Astrocyte (in vitro differentiated cells and primary cell): ENCODE data around the gene SAP30BP. TPM values are rescaled to one million over a fixed set of nuclear protein-coding genes. Genes with fewer than 3 reads are reported as not detected.

Experiments
- DNase-seq: peaks from one replicate; pipeline ENCODE4 v3.0.0-alpha.2; 2010; ENCODE audit warnings: low read depth
- FAIRE-seq: peaks from 2 replicates; lab custom pipeline; 2011; peaks lifted over from hg19 to GRCh38; lab: Jason Lieb, UNC
- H2AFZ ChIP-seq: 2 replicates; pipeline ENCODE4 v1.6.0; 2012; ENCODE audit warnings: low read depth, low read length, inconsistent platforms
- H3K27ac ChIP-seq: 2 replicates; pipeline ENCODE4 v1.5.1; 2011; ENCODE audit warnings: low read depth, low read length, inconsistent platforms
- H3K27me3 ChIP-seq: 2 replicates; pipeline ENCODE4 v1.6.0; 2011; ENCODE audit warnings: low read length, inconsistent platforms; ENCODE audit not compliant: insufficient read depth
- H3K36me3 ChIP-seq: 2 replicates; pipeline ENCODE4 v1.5.1; 2011; ENCODE audit warnings: low read length, inconsistent platforms; ENCODE audit not compliant: insufficient read depth
- H3K4me1 ChIP-seq: 2 replicates; pipeline ENCODE4 v1.5.1; 2011; ENCODE audit warnings: low read length, inconsistent platforms; ENCODE audit not compliant: insufficient read depth
- H3K4me2 ChIP-seq: 2 replicates; pipeline ENCODE4 v1.6.0; 2012; ENCODE audit warnings: low read length, inconsistent platforms
- H3K4me3 ChIP-seq: 2 replicates; pipeline ENCODE4 v1.5.1; 2011; ENCODE audit warnings: low read depth, mild to moderate bottlenecking, low read length, inconsistent platforms; ENCODE audit not compliant: insufficient read depth
- H3K79me2 ChIP-seq: 2 replicates; pipeline ENCODE4 v1.6.0; 2012; ENCODE audit warnings: mild to moderate bottlenecking, low read length, inconsistent platforms; ENCODE audit not compliant: insufficient read depth
- H3K9ac ChIP-seq: 2 replicates; pipeline ENCODE4 v1.6.0; 2012; ENCODE audit warnings: mild to moderate bottlenecking, low read length, inconsistent platforms
- H3K9me3 ChIP-seq: 2 replicates; pipeline ENCODE4 v1.5.1; 2012; ENCODE audit warnings: low read depth, mild to moderate bottlenecking, low read length, inconsistent platforms; ENCODE audit not compliant: insufficient read depth
- H4K20me1 ChIP-seq: 2 replicates; pipeline ENCODE4 v1.6.0; 2012; ENCODE audit warnings: low read length, inconsistent platforms; ENCODE audit not compliant: insufficient read depth
- H3K27ac Mint-ChIP-seq: one replicate; pipeline ENCODE4 v1.8.0; 2021; ENCODE audit warnings: mild to moderate bottlenecking, mixed read lengths; ENCODE audit not compliant: unreplicated experiment
- H3K27me3 Mint-ChIP-seq: one replicate; pipeline ENCODE4 v1.8.0; 2021; ENCODE audit warnings: low read depth, mixed read lengths; ENCODE audit not compliant: unreplicated experiment
- H3K36me3 Mint-ChIP-seq: one replicate; pipeline ENCODE4 v1.8.0; 2021; ENCODE audit warnings: low read depth, mixed read lengths; ENCODE audit not compliant: unreplicated experiment
- H3K4me1 Mint-ChIP-seq: one replicate; pipeline ENCODE4 v1.8.0; 2021; ENCODE audit warnings: low read depth, mixed read lengths; ENCODE audit not compliant: unreplicated experiment
- H3K4me3 Mint-ChIP-seq: one replicate; pipeline ENCODE4 v1.8.0; 2021; ENCODE audit warnings: mild to moderate bottlenecking, moderate library complexity, mixed read lengths; ENCODE audit not compliant: unreplicated experiment
- H3K9me3 Mint-ChIP-seq: one replicate; pipeline ENCODE4 v1.8.0; 2021; ENCODE audit warnings: mild to moderate bottlenecking, mixed read lengths; ENCODE audit not compliant: unreplicated experiment
- EZH2 ChIP-seq: IDR thresholded peaks from 2 replicates; pipeline ENCODE4 v1.6.1; 2012; ENCODE audit warnings: mild to moderate bottlenecking, low read length, inconsistent platforms; ENCODE audit not compliant: insufficient read depth
- total RNA-seq: library from RNA; stranded (reverse); gene quantifications from 2 replicates; pipeline ENCODE4 v1.2.1, GENCODE V29; 2021
- TF ChIP-seq, protein P1 (sequence below): IDR thresholded peaks from 2 replicates; pipeline ENCODE4 v1.5.1; 2011; ENCODE audit warnings: low read depth, mild to moderate bottlenecking, inconsistent platforms, low read length, moderate library complexity; ENCODE audit not compliant: insufficient read depth

SAP30BP gene
- total RNA-seq, 1 donor from 2014 or later = 99.2 TPM

DNA sequence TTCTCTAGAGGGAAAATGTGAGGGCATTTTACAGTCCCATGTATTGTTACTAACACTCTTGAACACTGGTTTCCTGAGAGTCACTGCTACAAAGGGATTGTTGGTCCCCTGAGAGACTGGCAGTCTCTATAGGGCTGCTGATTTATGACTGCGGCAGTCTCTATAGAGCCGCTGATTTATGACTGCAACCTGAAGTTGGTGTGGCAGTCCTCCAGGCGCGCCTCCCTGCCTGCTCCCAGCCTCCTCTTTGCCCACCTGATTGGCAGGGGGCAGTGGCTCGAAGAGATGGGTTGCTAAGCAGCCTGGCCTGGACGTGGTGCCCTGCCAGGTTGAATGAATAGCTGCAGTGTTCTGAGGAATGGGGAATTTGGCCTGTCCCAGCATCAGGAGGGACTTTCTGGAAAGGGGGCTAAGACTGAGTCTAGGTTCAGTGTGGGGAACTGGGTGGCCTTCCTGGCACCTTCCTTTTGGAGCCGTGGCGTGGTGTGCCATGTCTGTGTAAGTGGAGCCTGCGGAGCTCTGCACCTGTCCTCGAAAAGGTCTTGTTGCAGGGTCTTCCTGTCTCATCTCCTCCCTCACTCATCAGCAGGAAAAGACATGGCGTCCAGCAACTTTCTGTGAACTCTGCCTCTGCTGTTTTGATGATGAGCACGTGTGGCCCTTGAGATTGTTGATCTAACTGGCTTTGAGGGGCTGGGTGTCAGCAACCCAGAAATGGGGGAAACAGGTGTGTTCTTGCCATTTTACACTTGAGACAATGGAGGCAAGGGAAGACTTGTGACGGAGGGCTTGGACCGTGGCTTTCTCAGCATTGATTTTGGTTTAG lies 24.9 kb downstream of the SAP30BP start:
- Mint-ChIP-seq H3K4me3 (no peak overlapping the region), H3K27ac (peak overlapping the region; percentile 83), H3K4me1 (peaks cover 64% of the 10 kb centered on the region), H3K27me3 (no peaks in the 10 kb centered on the region), H3K9me3 (no peaks in the 10 kb centered on the region), H3K36me3 (peaks cover 35% of the 10 kb centered on the region)
- Histone ChIP-seq H3K4me2 (peak overlapping the region; percentile 78), H2AFZ (no peak overlapping the region), H4K20me1 (peaks cover 12% of the 10 kb centered on the region), H3K4me1 (peaks cover 71% of the 10 kb centered on the region), H3K27me3 (no peaks in the 10 kb centered on the region), H3K79me2 (peaks cover 69% of the 10 kb centered on the region), H3K36me3 (peaks cover 8% of the 10 kb centered on the region), H3K27ac (peak overlapping the region; percentile 47), H3K9me3 (no peaks in the 10 kb centered on the region), H3K9ac (peak overlapping the region; percentile 21), H3K4me3 (no peak overlapping the region)
- DNase-seq (no peak), FAIRE-seq (no peak)
- no peak for TF ChIP-seq EZH2
- TF ChIP-seq, protein P1, sequence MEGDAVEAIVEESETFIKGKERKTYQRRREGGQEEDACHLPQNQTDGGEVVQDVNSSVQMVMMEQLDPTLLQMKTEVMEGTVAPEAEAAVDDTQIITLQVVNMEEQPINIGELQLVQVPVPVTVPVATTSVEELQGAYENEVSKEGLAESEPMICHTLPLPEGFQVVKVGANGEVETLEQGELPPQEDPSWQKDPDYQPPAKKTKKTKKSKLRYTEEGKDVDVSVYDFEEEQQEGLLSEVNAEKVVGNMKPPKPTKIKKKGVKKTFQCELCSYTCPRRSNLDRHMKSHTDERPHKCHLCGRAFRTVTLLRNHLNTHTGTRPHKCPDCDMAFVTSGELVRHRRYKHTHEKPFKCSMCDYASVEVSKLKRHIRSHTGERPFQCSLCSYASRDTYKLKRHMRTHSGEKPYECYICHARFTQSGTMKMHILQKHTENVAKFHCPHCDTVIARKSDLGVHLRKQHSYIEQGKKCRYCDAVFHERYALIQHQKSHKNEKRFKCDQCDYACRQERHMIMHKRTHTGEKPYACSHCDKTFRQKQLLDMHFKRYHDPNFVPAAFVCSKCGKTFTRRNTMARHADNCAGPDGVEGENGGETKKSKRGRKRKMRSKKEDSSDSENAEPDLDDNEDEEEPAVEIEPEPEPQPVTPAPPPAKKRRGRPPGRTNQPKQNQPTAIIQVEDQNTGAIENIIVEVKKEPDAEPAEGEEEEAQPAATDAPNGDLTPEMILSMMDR = no peak

DNA sequence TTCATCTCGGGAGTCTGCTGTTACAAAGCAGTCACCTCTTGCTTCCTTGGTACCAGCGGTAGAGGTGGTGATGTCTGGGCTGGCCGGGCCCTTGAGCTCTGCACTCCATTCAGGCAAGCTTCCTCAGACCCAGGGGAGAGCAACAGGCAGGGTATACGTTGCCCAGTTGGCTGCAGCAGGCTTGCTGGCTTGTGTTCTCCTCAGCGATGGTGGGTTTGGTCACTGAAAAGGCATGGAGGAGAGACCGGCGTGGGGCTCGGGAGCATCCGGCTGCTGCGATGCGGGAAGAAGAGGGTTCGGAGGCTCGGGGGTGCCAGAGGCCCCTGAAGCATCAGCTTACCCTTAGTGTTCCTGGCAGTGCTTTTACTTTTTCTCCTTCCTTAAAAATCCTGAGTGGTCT lies 25.8 kb downstream of the SAP30BP start:
- Mint-ChIP-seq H3K9me3 (no peaks in the 10 kb centered on the region), H3K27ac (peak overlapping the region; percentile 62), H3K4me3 (no peak overlapping the region), H3K27me3 (no peaks in the 10 kb centered on the region), H3K4me1 (peaks cover 68% of the 10 kb centered on the region), H3K36me3 (peaks cover 43% of the 10 kb centered on the region)
- Histone ChIP-seq H3K79me2 (peaks cover 70% of the 10 kb centered on the region), H3K36me3 (peaks cover 12% of the 10 kb centered on the region), H2AFZ (no peak overlapping the region), H3K4me1 (peaks cover 79% of the 10 kb centered on the region), H3K4me3 (no peak overlapping the region), H3K27ac (peak overlapping the region; percentile 92), H3K27me3 (no peaks in the 10 kb centered on the region), H3K4me2 (peak overlapping the region; percentile 78), H3K9ac (peak overlapping the region; percentile 71), H4K20me1 (peaks cover 12% of the 10 kb centered on the region), H3K9me3 (no peaks in the 10 kb centered on the region)
- no peak for TF ChIP-seq EZH2
- TF ChIP-seq, protein P1 = no peak
- no peak for FAIRE-seq
- DNase-seq = no peak
